Superior temporal gyrus (tissue), 1 donor: ENCODE data around the gene MREG.
"Not testable (repeated sequence)": the region's sequence is repeated elsewhere in the genome, so short reads cannot be mapped to it uniquely, and the experiment has no call there.

Source experiments
- DNase-seq: peaks from one replicate; pipeline ENCODE4 v3.0.0-alpha.2; 2016; ENCODE audit errors: extremely low spot score

MREG gene

GRCh38 chr2:215958257-215958656 lies 55.1 kb downstream of the MREG start:
- no peak for DNase-seq

GRCh38 chr2:215957354-215958122 lies 55.8 kb downstream of the MREG start:
- DNase-seq = not testable (repeated sequence)

DNA sequence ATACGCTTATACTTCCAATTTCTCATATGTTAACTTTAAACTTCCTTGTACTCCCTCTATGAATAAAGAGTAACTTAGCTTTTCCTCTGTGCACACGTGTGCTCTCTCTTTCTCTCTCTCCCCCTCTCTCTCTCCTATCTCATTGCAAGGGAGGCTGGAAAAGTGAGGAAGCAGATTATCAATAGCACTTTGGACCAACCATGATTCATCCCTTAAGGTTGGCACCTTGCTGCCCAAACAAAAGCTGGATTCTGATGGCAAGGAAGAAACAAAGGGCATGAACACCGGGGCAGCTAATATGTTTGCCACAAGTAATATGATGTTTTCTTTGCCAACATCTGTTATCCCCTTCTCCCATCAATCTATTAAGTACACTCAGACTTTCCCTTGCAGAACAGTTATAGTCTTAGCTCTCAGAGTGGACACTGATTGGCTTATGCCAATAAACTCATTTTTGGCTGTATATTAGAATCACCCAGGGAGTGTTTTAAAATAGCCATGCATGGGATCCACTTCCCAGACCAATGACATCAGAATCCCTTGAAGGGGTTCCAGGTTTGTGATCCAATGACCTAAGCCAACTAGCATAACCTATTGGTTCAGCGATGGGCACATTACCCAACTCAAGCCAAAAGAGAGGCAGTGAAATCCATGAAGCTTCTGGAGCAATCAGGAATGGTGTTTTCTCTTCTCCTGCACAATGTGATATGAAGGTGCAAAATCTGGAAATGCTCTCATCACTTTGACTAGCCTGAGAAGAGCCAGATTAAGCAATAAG lies 60.3 kb downstream of the MREG start:
- no peak for DNase-seq

DNA sequence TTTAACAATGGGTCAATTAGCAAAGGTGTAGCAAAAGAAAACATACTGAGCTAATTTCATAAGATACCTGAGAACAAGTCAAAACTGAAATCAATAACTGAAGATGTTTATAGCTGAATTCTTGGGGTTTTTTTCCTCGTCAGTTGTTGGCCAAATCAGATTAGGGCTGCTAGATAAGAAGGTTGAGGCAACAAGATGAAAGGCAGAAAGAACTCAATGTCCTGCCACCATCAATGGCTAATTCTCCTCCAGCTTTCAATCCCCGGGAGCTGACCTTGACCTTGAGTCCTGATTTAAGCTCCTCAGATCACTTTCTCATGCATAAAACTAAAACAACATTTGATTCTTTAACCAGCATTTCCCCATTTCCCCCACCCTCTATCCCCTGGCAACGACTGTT lies 61.8 kb downstream of the MREG start:
- DNase-seq = no peak

- DNase-seq = peak; percentile 76
Measured at GRCh38 chr2:215949991-215950404, 63.4 kb downstream of the MREG start.

DNA sequence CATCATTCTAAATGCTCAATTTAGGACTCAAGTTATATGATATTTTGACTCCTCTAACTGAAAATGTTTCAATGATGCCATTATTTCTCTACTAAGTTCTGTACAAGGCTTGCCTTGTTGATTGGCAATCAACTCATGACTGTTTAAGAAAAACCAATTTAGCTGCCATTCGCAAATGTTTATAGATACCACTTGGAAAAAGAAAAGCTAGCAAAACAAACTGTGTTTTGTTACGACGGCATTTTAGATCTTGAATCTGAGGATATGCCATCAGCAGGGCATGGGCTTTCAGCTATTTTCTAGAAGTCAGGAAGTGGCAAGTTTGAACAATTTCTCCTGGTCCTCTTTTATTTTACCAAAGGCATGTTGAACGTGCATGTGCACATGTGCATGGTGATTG lies 65.3 kb downstream of the MREG start:
- no peak for DNase-seq

- no peak for DNase-seq
Measured at GRCh38 chr2:215946586-215946985, 66.8 kb downstream of the MREG start.

DNA sequence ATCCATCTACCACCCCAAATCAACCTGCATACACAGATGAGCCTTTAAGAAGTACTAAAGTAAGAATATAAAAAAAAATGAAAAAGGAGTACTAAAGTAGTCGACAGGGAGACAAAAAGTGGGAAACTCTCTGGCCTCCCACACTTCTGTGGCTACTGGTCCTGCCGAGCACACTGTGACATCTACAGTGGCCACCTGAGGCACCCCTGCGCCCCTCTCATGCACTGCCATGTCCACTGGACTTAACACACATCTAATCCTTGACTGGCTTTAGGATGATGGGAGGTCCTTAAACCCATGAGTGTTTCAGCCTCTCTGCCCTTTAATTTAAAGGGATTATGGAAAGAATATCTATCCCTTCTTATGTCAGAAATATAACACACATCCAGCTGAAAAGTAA lies 71.2 kb downstream of the MREG start:
- no peak for DNase-seq

DNA sequence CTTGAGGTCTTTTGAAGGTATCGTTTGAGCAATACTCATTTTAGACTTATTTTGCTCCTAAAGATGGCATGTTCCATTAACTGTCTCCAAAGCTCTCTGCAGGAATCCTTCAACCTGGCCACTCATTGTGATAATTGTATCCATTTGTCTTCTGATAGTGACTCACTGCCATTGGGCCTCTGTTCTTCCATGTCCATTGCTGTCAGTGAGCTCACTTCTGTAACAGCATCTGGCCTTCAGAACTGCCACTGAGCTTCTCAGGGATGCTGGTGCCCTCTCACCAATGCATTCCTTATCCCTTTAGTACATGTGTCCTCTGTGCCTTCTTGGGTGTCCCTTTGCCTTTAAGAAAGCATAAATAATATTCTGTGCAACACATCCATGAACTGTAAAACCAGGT lies 71.6 kb downstream of the MREG start:
- no peak for DNase-seq

- no peak for DNase-seq
Measured at GRCh38 chr2:215940645-215941184, 72.6 kb downstream of the MREG start.

DNA sequence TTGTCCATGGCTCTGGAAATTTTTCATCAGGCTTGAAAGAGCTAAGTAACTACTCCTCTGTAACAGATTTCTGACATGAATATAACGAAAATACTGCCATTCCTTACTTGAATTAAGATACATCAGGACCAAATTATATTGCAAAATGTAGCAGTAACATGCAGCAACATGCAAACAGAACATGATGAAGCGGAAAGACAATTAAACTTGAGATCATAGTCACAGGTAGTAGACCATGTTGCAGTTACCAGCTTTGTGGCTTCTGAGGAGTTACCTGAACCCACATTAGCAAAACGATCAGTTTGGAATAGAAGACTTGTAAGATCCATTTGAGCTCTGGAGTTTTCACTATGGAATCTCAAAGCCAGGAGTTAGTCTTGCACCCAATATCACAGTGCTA lies 76.2 kb downstream of the MREG start:
- no peak for DNase-seq

DNA sequence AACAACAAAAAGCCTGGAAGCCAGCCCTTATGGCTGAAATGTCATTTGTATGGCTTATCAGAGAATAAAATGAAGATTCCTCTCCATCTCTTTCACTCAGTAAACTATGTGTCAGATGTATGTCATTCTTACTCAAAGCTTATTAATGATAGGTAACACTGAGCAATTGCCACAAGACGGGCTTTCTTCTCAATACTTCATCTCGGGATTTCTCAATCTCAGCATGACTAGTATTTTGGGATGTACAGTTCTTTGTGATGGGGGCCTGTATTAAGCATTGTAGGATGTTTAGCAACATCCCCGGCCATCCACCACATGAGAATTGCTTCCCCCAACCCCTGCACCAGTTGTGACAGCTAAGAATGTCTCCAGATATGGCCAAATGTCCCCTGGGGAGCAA lies 80.2 kb downstream of the MREG start:
- DNase-seq = no peak

DNA sequence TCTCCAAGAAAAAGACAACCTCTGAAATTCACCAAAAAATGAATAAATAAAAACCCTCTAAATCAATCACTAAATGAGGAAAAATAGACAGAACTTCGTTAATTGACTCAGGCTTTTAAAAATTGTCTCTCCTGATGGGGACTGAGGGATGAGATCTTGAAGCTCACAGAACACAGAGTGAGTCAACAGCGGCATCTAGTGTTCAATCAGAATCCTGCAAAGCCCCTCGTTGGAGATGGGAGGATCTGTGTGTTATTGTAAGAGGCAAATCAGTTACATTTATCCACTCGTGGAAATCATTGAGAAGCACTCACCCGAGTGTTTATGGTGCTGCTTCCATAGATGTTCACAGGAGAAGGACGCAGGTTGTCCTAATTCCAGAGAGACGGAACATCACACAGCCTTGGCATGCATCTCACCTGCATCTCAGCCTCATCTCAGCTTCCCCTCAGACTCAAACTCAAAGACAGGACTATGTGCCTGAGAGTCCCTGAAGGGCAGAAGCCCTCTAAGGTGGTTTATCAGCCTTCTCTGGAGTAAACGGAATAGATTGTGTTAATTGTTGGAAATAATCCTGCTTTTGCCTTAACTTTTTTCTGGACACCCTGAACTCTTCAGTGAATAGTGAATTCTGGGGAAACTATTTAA lies 82.0 kb downstream of the MREG start:
- peak; percentile 94 for DNase-seq

DNA sequence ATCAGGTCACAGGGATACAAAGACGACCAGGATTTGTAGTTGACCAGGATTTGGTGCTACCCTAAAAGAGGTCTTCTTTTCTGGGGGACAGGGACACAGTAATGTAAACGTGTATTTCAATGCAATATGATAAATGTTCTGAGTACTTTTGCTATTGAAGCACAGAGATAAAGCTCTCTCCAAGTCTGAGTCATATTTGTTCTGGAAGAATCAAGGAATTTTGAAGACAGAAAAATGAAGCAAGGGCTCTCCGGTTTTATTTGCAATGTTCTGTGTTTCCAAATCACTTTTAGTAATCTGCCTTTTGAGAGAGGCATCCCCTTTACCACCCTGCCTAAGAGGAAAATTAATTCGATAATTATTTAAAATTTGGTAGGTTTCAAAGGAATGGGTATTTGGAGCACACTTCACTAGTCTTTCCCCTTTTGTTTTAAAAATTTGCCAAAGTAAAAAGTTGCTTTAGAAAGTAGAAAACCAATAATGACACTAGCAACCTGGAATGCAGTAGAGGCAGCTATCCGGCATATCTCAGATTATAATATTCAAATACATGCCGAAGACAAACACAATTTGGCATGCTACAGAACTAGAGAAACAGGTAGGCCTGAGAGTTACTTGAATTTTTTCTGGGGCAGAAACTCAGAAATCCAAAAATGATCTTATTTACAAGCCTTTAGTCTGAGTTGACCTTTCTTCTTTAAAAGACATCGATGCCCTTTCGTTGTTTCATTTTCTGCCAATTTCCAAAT lies 82.7 kb downstream of the MREG start:
- DNase-seq = no peak

DNA sequence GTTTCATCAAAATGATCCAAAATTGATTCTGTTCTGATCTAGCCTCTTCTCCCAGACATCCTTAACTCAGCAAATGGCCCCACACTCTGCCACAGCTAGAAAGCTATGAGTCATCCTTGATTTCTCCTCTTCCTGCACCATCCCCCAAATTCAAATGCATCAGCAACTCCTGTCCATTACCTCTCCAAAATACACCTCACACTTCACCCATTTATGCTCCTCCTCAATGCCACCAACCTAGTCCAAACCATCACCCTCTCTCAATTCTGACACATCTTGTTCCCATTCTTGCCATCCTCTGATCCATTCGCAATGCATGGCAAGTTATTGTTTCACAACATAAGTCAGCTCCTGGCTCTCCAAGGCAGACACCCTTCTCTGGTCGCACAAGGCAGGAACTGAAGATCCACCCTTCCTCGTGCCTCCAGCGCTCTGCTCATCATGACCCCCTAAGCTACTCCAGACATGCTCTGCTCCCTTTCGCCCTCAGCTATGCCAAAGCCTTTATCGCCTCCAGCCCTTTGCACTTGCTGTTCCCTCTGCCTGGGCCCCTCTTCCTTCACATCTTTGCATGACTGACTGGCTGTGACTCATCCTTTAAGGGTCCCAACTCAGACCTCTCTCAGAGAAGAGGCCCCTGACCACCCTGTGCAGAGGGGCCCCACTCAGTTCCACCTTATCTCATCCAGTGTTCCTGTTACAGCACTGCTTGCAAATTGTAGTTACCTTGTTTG lies 83.6 kb downstream of the MREG start:
- no peak for DNase-seq

DNA sequence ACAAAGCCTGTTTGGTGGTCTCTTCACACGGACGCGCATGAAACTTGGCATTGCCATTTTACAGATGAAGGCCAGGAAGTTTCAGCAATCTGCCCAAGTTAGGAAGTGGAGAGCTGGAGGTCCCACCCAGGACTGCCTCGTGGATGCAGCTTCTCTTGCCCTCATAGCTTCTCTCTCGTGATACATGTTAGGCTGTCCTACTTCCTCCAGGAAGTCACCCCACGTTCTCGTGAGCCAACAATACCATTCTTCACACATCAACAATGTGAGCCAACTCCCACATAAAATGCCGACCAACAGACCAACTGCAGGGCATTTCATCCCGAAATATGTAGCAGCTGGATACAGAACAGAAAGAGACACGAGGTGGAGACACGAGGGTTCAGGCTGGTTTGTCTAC lies 85.3 kb downstream of the MREG start:
- no peak for DNase-seq

- not testable (repeated sequence) for DNase-seq
Measured at GRCh38 chr2:215926992-215927391, 86.4 kb downstream of the MREG start.

GRCh38 chr2:215921895-215922294 lies 91.5 kb downstream of the MREG start:
- DNase-seq = no peak

DNA sequence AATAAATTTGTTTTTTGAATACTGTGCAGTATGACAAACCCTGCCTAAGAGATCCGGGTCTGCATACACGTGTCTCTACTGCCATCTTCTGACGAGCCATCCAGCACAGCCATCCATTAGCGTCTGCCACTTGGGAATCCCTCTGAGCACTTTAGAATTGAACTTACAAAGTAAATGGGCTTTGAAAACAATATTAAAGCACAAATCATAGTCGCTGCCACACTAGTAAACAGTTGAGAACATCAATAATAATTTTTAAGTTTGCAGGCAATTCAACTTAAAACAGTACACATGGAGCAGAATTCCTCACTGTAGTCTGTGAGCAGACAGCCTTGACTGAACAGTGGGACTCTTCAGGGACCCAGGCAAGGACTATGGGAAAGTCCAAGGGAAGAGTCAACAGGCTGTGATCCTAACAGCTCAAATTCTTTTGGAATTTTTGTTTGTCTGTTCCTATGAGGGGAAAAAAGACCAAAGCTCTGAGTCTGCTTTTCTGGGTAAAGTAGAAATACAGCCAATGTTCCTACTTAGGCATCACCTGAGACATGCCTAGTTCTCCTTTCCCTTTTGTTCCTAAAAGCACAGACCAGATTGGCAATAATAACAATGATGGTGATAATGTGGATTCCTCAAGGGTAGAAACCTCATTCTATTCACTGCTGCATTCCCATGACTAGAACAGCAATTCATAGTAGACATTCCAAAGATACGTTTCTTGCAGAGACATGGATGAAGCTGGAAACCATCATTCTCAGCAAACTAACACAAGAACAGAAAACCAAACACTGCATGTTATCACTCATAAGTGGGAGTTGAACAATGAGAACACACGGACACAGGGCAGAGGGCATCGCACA lies 92.9 kb downstream of the MREG start:
- DNase-seq = peak; percentile 87

- DNase-seq = no peak
Measured at GRCh38 chr2:215919624-215920243, 93.6 kb downstream of the MREG start.
